ENCODE results near the gene STK38. TPM values are rescaled to one million over a fixed set of nuclear protein-coding genes. Genes with fewer than 3 reads are reported as not detected.

STK38 gene
- total and polyA plus RNA-seq, 4 donors = 9.3 to 21.8 (median 12.3) TPM

GRCh38 chr6:36556281-36556680 is 9.0 kb upstream of the STK38 start (continued):
- TF ChIP-seq CTCF (IDR thresholded peaks at IDR 0.05; ENCODE audit: low read depth, low read length, missing input control) (no peak), FOXA1 (IDR thresholded peaks at IDR 0.05) (no peak)

- 88% methylated on average over 1 of the region's 1 CpG for WGBS
- Histone ChIP-seq H3K4me3 (ENCODE audit: low read depth in 1 of 3, low read length in 3 of 3) (no peak overlapping the region), H3K9ac (ENCODE audit: low read depth in 1 of 2, low read length in 2 of 2) (no peak overlapping the region), H3K4me1 (ENCODE audit: control insufficient read depth in 4 of 4, insufficient read depth in 4 of 4, low read length in 3 of 4) (no peaks in the 10 kb centered on the region), H3K27ac (ENCODE audit: low read depth in 1 of 2, low read length in 2 of 2) (no peak overlapping the region), H3K9me3 (ENCODE audit: control insufficient read depth in 4 of 4, low read length in 3 of 4) (no peaks in the 10 kb centered on the region), H3K36me3 (ENCODE audit: control insufficient read depth in 4 of 4, insufficient read depth in 3 of 4, low read depth in 1 of 4, low read length in 3 of 4) (no peaks in the 10 kb centered on the region), H3K27me3 (ENCODE audit: control insufficient read depth in 4 of 4, insufficient read depth in 4 of 4, low read length in 3 of 4) (no peaks in the 10 kb centered on the region)
- no peak for DNase-seq (ENCODE audit: low spot score)
- no peak for TF ChIP-seq RAD21 (IDR thresholded peaks at IDR 0.05)
Measured at GRCh38 chr6:36555750-36556252, 8.5 kb upstream of the STK38 start.

GRCh38 chr6:36550473-36551000 is 3.3 kb upstream of the STK38 start:
- DNase-seq (ENCODE audit: low spot score) = no peak
- Histone ChIP-seq H3K4me3 (ENCODE audit: low read depth in 1 of 3, low read length in 3 of 3) (no peak overlapping the region), H3K9ac (ENCODE audit: low read depth in 1 of 2, low read length in 2 of 2) (no peak overlapping the region), H3K4me1 (ENCODE audit: control insufficient read depth in 4 of 4, insufficient read depth in 4 of 4, low read length in 3 of 4) (peaks cover 0 to 15% (median 8%) of the 10 kb centered on the region in 4 donors), H3K36me3 (ENCODE audit: control insufficient read depth in 4 of 4, insufficient read depth in 3 of 4, low read depth in 1 of 4, low read length in 3 of 4) (no peaks in the 10 kb centered on the region), H3K9me3 (ENCODE audit: control insufficient read depth in 4 of 4, low read length in 3 of 4) (no peaks in the 10 kb centered on the region), H3K27ac (ENCODE audit: low read depth in 1 of 2, low read length in 2 of 2) (no peak overlapping the region), H3K27me3 (ENCODE audit: control insufficient read depth in 4 of 4, insufficient read depth in 4 of 4, low read length in 3 of 4) (no peaks in the 10 kb centered on the region)
- TF ChIP-seq NR2F2 (IDR thresholded peaks at IDR 0.05) (no peak), ZBTB33 (IDR thresholded peaks at IDR 0.05) (no peak), REST (IDR thresholded peaks at IDR 0.05) (no peak), ATF3 (IDR thresholded peaks at IDR 0.05) (no peak), HNF4G (IDR thresholded peaks at IDR 0.05) (no peak), GABPA (IDR thresholded peaks at IDR 0.05 in 1 of 2, conservative IDR thresholded peaks at IDR 0.05 in 1 of 2) (no peak), HNF4A (conservative IDR thresholded peaks at IDR 0.05) (no peak), RXRA (IDR thresholded peaks at IDR 0.05) (no peak), YY1 (IDR thresholded peaks at IDR 0.05) (no peak), FOXA2 (IDR thresholded peaks at IDR 0.05) (no peak), EGR1 (IDR thresholded peaks at IDR 0.05; ENCODE audit: low read depth in 2 of 2) (no peak), JUND (IDR thresholded peaks at IDR 0.05) (no peak), FOXA1 (IDR thresholded peaks at IDR 0.05) (no peak), RAD21 (IDR thresholded peaks at IDR 0.05) (no peak), MAX (IDR thresholded peaks at IDR 0.05) (no peak), CTCF (IDR thresholded peaks at IDR 0.05; ENCODE audit: low read depth, low read length, missing input control) (no peak), TAF1 (conservative IDR thresholded peaks at IDR 0.05) (no peak), SP1 (IDR thresholded peaks at IDR 0.05) (no peak)
- WGBS = 83% methylated on average over 1 of the region's 1 CpG

Measured in liver (tissue), 9 donors.